ENCODE results near the gene FAM131B.

The FAM131B gene

GRCh38 chr7:143397710-143398530, 35.4 kb upstream of the FAM131B start:
- TF ChIP-seq GATA2 (IDR thresholded peaks at IDR 0.05; ENCODE audit: low read depth, low read length): no peak
- TF ChIP-seq GATA3 (IDR thresholded peaks at IDR 0.05; ENCODE audit: low read depth, low read length): no peak

- no peak for TF ChIP-seq GATA2 (IDR thresholded peaks at IDR 0.05; ENCODE audit: low read depth, low read length)
- no peak for TF ChIP-seq GATA3 (IDR thresholded peaks at IDR 0.05; ENCODE audit: low read depth, low read length)
Measured at GRCh38 chr7:143396625-143397556, 34.4 kb upstream of the FAM131B start.

GRCh38 chr7:143396182-143396581, 33.7 kb upstream of the FAM131B start:
- TF ChIP-seq GATA2 (IDR thresholded peaks at IDR 0.05; ENCODE audit: low read depth, low read length) (no peak), GATA3 (IDR thresholded peaks at IDR 0.05; ENCODE audit: low read depth, low read length) (no peak)

GRCh38 chr7:143395187-143396149, 33.0 kb upstream of the FAM131B start:
- TF ChIP-seq GATA2 (IDR thresholded peaks at IDR 0.05; ENCODE audit: low read depth, low read length) (no peak), GATA3 (IDR thresholded peaks at IDR 0.05; ENCODE audit: low read depth, low read length) (no peak)

GRCh38 chr7:143394777-143395176, 32.3 kb upstream of the FAM131B start:
- TF ChIP-seq GATA3 (IDR thresholded peaks at IDR 0.05; ENCODE audit: low read depth, low read length) (no peak), GATA2 (IDR thresholded peaks at IDR 0.05; ENCODE audit: low read depth, low read length) (no peak)

GRCh38 chr7:143394068-143394467, 31.6 kb upstream of the FAM131B start:
- TF ChIP-seq GATA2 (IDR thresholded peaks at IDR 0.05; ENCODE audit: low read depth, low read length) (no peak), GATA3 (IDR thresholded peaks at IDR 0.05; ENCODE audit: low read depth, low read length) (no peak)

- TF ChIP-seq GATA2 (IDR thresholded peaks at IDR 0.05; ENCODE audit: low read depth, low read length): no peak
- no peak for TF ChIP-seq GATA3 (IDR thresholded peaks at IDR 0.05; ENCODE audit: low read depth, low read length)
Measured at GRCh38 chr7:143393267-143394041, 30.9 kb upstream of the FAM131B start.

- TF ChIP-seq GATA3 (IDR thresholded peaks at IDR 0.05; ENCODE audit: low read depth, low read length): no peak
Measured at GRCh38 chr7:143392875-143393266, 30.4 kb upstream of the FAM131B start.

GRCh38 chr7:143391462-143392404, 29.2 kb upstream of the FAM131B start:
- TF ChIP-seq GATA2 (IDR thresholded peaks at IDR 0.05; ENCODE audit: low read depth, low read length) (no peak), GATA3 (IDR thresholded peaks at IDR 0.05; ENCODE audit: low read depth, low read length) (no peak)

GRCh38 chr7:143390773-143391317, 28.3 kb upstream of the FAM131B start:
- TF ChIP-seq GATA3 (IDR thresholded peaks at IDR 0.05; ENCODE audit: low read depth, low read length) (no peak), GATA2 (IDR thresholded peaks at IDR 0.05; ENCODE audit: low read depth, low read length) (no peak)

- TF ChIP-seq GATA2 (IDR thresholded peaks at IDR 0.05; ENCODE audit: low read depth, low read length) (no peak), GATA3 (IDR thresholded peaks at IDR 0.05; ENCODE audit: low read depth, low read length) (no peak)
Measured at GRCh38 chr7:143390104-143390772, 27.7 kb upstream of the FAM131B start.

Measured in SH-SY5Y (cell line).